IMR-90 (cell line): ENCODE measurements around the gene ZMIZ1.

Source experiments
- BHLHE40 ChIP-seq: fragments of 150-350 bp; IDR thresholded peaks from 2 replicates; pipeline ENCODE4 v1.6.1; 2016; ENCODE audit warnings: mild to moderate bottlenecking, low read depth, low read length
- CEBPB ChIP-seq: IDR thresholded peaks from 2 replicates; pipeline ENCODE4 v1.6.1; 2012; ENCODE audit warnings: low read depth, low read length, improper control_type of control experiment
- CHD1 ChIP-seq: IDR thresholded peaks from 2 replicates; pipeline ENCODE4 v1.6.1; 2012; ENCODE audit warnings: low read depth, low read length, improper control_type of control experiment
- MAZ ChIP-seq: IDR thresholded peaks from 2 replicates; pipeline ENCODE4 v1.6.1; 2012; ENCODE audit warnings: low read depth, mild to moderate bottlenecking, low read length, improper control_type of control experiment, moderate library complexity, borderline replicate concordance
- RAD21 ChIP-seq: IDR thresholded peaks from 2 replicates; pipeline ENCODE4 v1.6.1; 2012; ENCODE audit warnings: low read length, improper control_type of control experiment
- SMC3 ChIP-seq: fragments of 150-350 bp; IDR thresholded peaks from 2 replicates; pipeline ENCODE4 v1.6.1; 2016; ENCODE audit warnings: low read depth, mild to moderate bottlenecking, antibody characterized with exemption, low read length, moderate library complexity
- TF ChIP-seq, protein P1 (sequence below): conservative IDR thresholded peaks from 2 replicates; pipeline ENCODE4 v1.5.1; 2012; ENCODE audit warnings: mild to moderate bottlenecking, low read depth, low read length, improper control_type of control experiment

DNA sequence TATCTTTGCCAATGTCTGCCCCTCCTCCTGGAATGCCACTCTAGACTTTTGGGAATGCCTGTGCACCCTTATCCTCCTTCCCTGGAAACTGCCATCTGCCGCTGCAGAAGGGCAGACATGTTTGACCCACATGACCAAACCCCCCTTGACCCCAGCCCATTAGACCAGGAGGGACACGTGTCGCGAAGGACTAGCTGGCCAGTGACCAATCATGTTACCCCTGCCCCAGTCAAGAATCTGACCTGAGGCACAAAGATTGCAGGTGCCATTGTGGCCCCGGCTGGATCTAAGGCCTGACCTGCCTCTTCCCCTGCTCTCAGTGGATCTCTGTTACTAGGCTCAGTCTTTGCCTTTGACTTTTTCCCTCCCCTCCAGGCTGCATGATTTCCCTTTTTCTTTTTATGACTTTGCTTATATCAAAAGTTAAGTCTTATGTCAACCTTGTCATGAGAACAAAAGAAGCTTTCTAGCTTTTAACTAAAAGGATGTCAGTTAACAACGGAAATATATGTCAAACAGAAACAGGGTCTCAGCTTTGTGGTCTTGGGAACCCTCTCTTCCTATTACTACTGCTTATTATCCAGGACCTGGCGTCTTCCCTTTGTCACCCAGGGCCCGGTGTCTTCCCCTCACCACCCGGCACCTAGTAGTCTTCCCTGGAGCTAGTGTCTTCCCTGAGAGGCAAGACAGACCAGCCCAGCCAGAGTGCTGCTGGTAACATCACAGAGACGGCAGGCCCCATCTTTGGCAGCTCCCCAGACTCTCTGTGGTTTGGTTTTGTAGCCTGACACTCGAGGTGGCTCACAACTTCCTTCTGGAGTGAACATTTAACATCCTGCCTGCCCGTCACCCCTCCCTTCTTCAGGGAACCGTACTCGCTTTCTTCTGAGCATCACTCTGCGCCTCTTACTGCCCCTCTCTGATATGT is 254.1 kb downstream of the ZMIZ1 start:
- TF ChIP-seq RAD21 = no peak
- TF ChIP-seq, protein P1, sequence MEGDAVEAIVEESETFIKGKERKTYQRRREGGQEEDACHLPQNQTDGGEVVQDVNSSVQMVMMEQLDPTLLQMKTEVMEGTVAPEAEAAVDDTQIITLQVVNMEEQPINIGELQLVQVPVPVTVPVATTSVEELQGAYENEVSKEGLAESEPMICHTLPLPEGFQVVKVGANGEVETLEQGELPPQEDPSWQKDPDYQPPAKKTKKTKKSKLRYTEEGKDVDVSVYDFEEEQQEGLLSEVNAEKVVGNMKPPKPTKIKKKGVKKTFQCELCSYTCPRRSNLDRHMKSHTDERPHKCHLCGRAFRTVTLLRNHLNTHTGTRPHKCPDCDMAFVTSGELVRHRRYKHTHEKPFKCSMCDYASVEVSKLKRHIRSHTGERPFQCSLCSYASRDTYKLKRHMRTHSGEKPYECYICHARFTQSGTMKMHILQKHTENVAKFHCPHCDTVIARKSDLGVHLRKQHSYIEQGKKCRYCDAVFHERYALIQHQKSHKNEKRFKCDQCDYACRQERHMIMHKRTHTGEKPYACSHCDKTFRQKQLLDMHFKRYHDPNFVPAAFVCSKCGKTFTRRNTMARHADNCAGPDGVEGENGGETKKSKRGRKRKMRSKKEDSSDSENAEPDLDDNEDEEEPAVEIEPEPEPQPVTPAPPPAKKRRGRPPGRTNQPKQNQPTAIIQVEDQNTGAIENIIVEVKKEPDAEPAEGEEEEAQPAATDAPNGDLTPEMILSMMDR = no peak
- no peak for TF ChIP-seq CEBPB
- no peak for TF ChIP-seq BHLHE40
- 0 out of 2 replicates have a peak, but pooled peaks have one; percentile 22 for TF ChIP-seq MAZ
- TF ChIP-seq CHD1 = no peak
- no peak for TF ChIP-seq SMC3
